ENCODE results near the gene SESN2.
A peak's percentile ranks its signal among the peaks of the same experiment; 100 is the strongest.

The SESN2 gene, protein sequence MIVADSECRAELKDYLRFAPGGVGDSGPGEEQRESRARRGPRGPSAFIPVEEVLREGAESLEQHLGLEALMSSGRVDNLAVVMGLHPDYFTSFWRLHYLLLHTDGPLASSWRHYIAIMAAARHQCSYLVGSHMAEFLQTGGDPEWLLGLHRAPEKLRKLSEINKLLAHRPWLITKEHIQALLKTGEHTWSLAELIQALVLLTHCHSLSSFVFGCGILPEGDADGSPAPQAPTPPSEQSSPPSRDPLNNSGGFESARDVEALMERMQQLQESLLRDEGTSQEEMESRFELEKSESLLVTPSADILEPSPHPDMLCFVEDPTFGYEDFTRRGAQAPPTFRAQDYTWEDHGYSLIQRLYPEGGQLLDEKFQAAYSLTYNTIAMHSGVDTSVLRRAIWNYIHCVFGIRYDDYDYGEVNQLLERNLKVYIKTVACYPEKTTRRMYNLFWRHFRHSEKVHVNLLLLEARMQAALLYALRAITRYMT

GRCh38 chr1:28259252-28259933 lies at the start of gene SESN2:
TSS of gene SESN2 (plus strand) at chr1:28259518. CDS start at chr1:28259848, 330 bp downstream.
- Histone ChIP-seq H3K9ac (ENCODE audit: low read length) (peak within 1 kb of the TSS; percentile 99), H3K9me3 (ENCODE audit: control insufficient read depth, low read length) (no peaks in the 10 kb centered on the region), H3K36me3 (ENCODE audit: control insufficient read depth, insufficient read depth, low read length, severe bottlenecking) (no peaks in the 10 kb centered on the region), H3K4me3 (ENCODE audit: low read length) (peak within 1 kb of the TSS; percentile 91), H3K27me3 (replicated peaks; ENCODE audit: control insufficient read depth, insufficient read depth, low read length) (no peaks in the 10 kb centered on the region), H3K4me1 (ENCODE audit: control insufficient read depth, insufficient read depth, low read length) (peaks cover 38% of the 10 kb centered on the region)
- DNase-seq (ENCODE audit: low read depth): peak; percentile 100

DNA sequence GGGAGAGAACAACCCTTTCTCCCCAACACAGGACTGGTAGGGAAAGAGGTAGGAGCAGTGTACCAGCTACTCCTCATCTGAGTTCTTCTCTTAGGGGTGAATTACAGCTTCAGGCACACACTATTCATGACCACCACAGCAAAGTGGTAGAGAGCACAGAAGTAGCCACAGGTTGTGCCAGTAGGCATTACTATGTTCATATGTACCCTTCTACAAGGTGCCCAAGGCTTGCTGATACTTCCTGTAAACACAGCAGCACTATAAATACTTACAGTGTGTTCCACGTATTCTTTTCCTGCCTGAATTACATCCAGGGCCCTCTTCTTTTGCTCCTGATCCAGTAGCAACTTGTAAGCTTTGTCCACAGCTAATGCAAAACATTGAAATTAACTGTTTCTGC lies 49.6 kb upstream of the SESN2 start:
- no peaks in the 10 kb centered on the region for H3K27me3 ChIP-seq (replicated peaks; ENCODE audit: control insufficient read depth, insufficient read depth, low read length)
- H3K9me3 ChIP-seq (ENCODE audit: control insufficient read depth, low read length): no peaks in the 10 kb centered on the region
- H3K4me3 ChIP-seq (ENCODE audit: low read length): no peak overlapping the region
- no peaks in the 10 kb centered on the region for H3K4me1 ChIP-seq (ENCODE audit: control insufficient read depth, insufficient read depth, low read length)
- H3K9ac ChIP-seq (ENCODE audit: low read length): no peak overlapping the region
- DNase-seq (ENCODE audit: low read depth): no peak
- peaks cover 80% of the 10 kb centered on the region for H3K36me3 ChIP-seq (ENCODE audit: control insufficient read depth, insufficient read depth, low read length, severe bottlenecking)

GRCh38 chr1:28213315-28213714 lies 46.0 kb upstream of the SESN2 start:
- no peaks in the 10 kb centered on the region for H3K9me3 ChIP-seq (ENCODE audit: control insufficient read depth, low read length)
- no peak overlapping the region for H3K9ac ChIP-seq (ENCODE audit: low read length)
- H3K27me3 ChIP-seq (replicated peaks; ENCODE audit: control insufficient read depth, insufficient read depth, low read length): no peaks in the 10 kb centered on the region
- H3K4me1 ChIP-seq (ENCODE audit: control insufficient read depth, insufficient read depth, low read length): no peaks in the 10 kb centered on the region
- H3K36me3 ChIP-seq (ENCODE audit: control insufficient read depth, insufficient read depth, low read length, severe bottlenecking): peaks cover 54% of the 10 kb centered on the region
- H3K4me3 ChIP-seq (ENCODE audit: low read length): no peak overlapping the region
- no peak for DNase-seq (ENCODE audit: low read depth)

- H3K27me3 ChIP-seq (replicated peaks; ENCODE audit: control insufficient read depth, insufficient read depth, low read length): no peaks in the 10 kb centered on the region
- no peak for DNase-seq (ENCODE audit: low read depth)
- no peaks in the 10 kb centered on the region for H3K9me3 ChIP-seq (ENCODE audit: control insufficient read depth, low read length)
- H3K36me3 ChIP-seq (ENCODE audit: control insufficient read depth, insufficient read depth, low read length, severe bottlenecking): peaks cover 54% of the 10 kb centered on the region
- H3K4me1 ChIP-seq (ENCODE audit: control insufficient read depth, insufficient read depth, low read length): peaks cover 21% of the 10 kb centered on the region
- H3K4me3 ChIP-seq (ENCODE audit: low read length): no peak overlapping the region
- no peak overlapping the region for H3K9ac ChIP-seq (ENCODE audit: low read length)
Measured at GRCh38 chr1:28229089-28229488, 30.2 kb upstream of the SESN2 start.

DNA sequence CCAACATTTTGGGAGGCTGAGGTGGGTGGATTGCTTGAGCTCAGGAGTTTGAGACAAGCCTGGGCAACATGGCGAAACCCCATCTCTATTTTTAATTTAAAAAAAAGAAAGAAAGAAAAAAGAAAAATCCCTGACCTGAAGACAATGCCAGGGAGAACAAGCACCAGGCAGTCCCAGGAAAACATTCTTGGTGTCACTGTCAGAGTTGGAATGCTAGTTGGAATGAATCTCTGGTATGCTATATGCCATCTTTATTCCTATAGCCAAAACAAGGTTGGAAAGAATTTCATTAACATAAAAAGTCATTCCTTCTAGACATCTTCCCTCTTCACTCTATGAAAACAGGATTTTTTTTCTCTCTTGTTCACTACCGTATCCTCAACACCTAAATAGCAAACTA lies 29.3 kb upstream of the SESN2 start:
- H3K4me3 ChIP-seq (ENCODE audit: low read length): no peak overlapping the region
- no peak overlapping the region for H3K9ac ChIP-seq (ENCODE audit: low read length)
- peaks cover 21% of the 10 kb centered on the region for H3K4me1 ChIP-seq (ENCODE audit: control insufficient read depth, insufficient read depth, low read length)
- no peak for DNase-seq (ENCODE audit: low read depth)
- peaks cover 47% of the 10 kb centered on the region for H3K36me3 ChIP-seq (ENCODE audit: control insufficient read depth, insufficient read depth, low read length, severe bottlenecking)
- no peaks in the 10 kb centered on the region for H3K9me3 ChIP-seq (ENCODE audit: control insufficient read depth, low read length)
- H3K27me3 ChIP-seq (replicated peaks; ENCODE audit: control insufficient read depth, insufficient read depth, low read length): no peaks in the 10 kb centered on the region

DNA sequence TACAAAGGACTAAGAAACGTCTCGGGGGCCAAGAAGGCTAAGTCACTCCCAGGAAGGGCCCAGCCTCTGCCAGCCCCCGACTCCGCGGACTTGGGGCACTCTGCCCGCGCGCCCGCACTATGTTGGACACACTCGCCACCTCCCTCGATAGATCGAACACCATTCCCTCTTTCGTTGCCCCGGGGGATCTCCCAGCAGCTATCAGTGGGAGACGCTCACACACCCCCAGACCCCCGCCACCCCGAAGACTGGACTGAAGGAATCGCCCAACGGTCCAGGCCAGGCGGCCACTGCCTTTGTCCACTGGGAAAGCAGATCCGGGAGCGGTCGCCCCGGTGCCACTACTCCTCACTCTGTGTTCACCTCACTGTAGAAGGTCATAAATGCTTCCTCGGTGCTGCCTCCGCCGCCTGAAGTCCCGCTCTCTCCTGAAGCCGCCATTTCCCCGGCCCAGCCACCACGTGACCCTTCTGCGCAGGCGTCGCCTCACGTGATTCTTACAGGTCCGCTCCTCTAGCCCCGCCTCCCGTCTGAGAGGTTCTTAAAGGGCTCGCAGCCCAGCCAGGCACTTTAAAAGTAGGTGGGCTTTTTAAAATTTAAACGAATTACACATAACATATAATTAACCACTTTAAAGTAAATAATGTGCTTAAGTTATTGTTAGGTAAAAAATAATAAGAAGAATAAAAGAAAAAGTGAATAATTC lies 26.6 kb upstream of the SESN2 start, which contains the start of gene DNAJC8:
DNAJC8 (minus strand) TSS at position 472 of the 706 bp plus-strand sequence; CDS start at position 441, 31 bp downstream.
- no peaks in the 10 kb centered on the region for H3K27me3 ChIP-seq (replicated peaks; ENCODE audit: control insufficient read depth, insufficient read depth, low read length)
- peaks cover 20% of the 10 kb centered on the region for H3K36me3 ChIP-seq (ENCODE audit: control insufficient read depth, insufficient read depth, low read length, severe bottlenecking)
- peak; percentile 99 for DNase-seq (ENCODE audit: low read depth)
- peaks cover 32% of the 10 kb centered on the region for H3K4me1 ChIP-seq (ENCODE audit: control insufficient read depth, insufficient read depth, low read length)
- peak within 1 kb of the TSS; percentile 94 for H3K9ac ChIP-seq (ENCODE audit: low read length)
- H3K4me3 ChIP-seq (ENCODE audit: low read length): peak within 1 kb of the TSS; percentile 93
- no peaks in the 10 kb centered on the region for H3K9me3 ChIP-seq (ENCODE audit: control insufficient read depth, low read length)

GRCh38 chr1:28233264-28233606 lies 26.1 kb upstream of the SESN2 start:
- peaks cover 32% of the 10 kb centered on the region for H3K4me1 ChIP-seq (ENCODE audit: control insufficient read depth, insufficient read depth, low read length)
- H3K36me3 ChIP-seq (ENCODE audit: control insufficient read depth, insufficient read depth, low read length, severe bottlenecking): peaks cover 15% of the 10 kb centered on the region
- no peaks in the 10 kb centered on the region for H3K27me3 ChIP-seq (replicated peaks; ENCODE audit: control insufficient read depth, insufficient read depth, low read length)
- H3K9me3 ChIP-seq (ENCODE audit: control insufficient read depth, low read length): no peaks in the 10 kb centered on the region
- peak overlapping the region; percentile 94 for H3K9ac ChIP-seq (ENCODE audit: low read length)
- DNase-seq (ENCODE audit: low read depth): no peak
- H3K4me3 ChIP-seq (ENCODE audit: low read length): peak overlapping the region; percentile 93

DNA sequence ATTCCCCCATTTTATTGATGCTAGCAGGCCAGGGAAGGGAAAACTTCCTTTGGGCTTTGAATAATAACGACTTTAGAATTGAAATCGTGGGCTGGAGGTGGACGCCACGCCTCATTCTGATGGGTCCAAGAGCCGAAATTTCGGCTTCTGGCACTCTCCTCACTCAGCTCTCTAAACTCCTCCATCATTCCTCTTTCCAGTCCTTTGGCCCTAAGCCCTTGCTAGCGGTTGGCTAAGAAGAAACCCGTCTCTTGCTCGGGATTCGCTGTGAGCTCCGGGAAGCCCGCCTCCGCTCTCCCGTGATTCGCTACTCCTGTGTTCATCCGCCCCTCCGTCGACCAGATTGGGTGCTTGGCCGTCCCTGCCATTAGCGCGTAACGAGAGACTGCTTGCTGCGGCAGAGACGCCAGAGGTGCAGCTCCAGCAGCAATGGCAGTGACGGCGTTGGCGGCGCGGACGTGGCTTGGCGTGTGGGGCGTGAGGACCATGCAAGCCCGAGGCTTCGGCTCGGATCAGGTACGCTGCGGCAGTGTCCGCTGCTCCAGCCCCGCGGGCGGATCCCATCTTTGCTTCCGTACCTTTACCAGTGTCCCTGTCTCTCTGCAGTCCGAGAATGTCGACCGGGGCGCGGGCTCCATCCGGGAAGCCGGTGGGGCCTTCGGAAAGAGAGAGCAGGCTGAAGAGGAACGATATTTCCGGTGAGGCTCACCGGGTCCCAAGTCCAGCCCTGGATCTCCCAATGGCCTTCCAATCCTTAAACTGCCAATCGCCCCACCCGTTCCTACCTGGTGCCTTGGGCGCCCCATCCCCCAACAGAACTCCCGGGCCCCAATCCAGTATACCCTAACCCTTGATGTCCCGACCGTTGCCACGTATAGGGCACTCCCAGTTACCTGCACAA lies 23.3 kb upstream of the SESN2 start, which contains the start of gene ATP5IF1:
ATP5IF1 (plus strand) TSS at position 370 of the 901 bp plus-strand sequence; CDS start at position 430, 60 bp downstream.
- Histone ChIP-seq H3K27me3 (replicated peaks; ENCODE audit: control insufficient read depth, insufficient read depth, low read length) (no peaks in the 10 kb centered on the region), H3K9me3 (ENCODE audit: control insufficient read depth, low read length) (no peaks in the 10 kb centered on the region), H3K9ac (ENCODE audit: low read length) (peak within 1 kb of the TSS; percentile 96), H3K36me3 (ENCODE audit: control insufficient read depth, insufficient read depth, low read length, severe bottlenecking) (no peaks in the 10 kb centered on the region), H3K4me3 (ENCODE audit: low read length) (peak within 1 kb of the TSS; percentile 98), H3K4me1 (ENCODE audit: control insufficient read depth, insufficient read depth, low read length) (peaks cover 26% of the 10 kb centered on the region)
- DNase-seq (ENCODE audit: low read depth): peak; percentile 99

GRCh38 chr1:28236656-28237322 lies 22.5 kb upstream of the SESN2 start:
- Histone ChIP-seq H3K4me1 (ENCODE audit: control insufficient read depth, insufficient read depth, low read length) (peaks cover 19% of the 10 kb centered on the region), H3K9me3 (ENCODE audit: control insufficient read depth, low read length) (no peaks in the 10 kb centered on the region), H3K27me3 (replicated peaks; ENCODE audit: control insufficient read depth, insufficient read depth, low read length) (no peaks in the 10 kb centered on the region), H3K9ac (ENCODE audit: low read length) (peak overlapping the region; percentile 96), H3K4me3 (ENCODE audit: low read length) (peak overlapping the region; percentile 98), H3K36me3 (ENCODE audit: control insufficient read depth, insufficient read depth, low read length, severe bottlenecking) (no peaks in the 10 kb centered on the region)
- peak; percentile 22 for DNase-seq (ENCODE audit: low read depth)

DNA sequence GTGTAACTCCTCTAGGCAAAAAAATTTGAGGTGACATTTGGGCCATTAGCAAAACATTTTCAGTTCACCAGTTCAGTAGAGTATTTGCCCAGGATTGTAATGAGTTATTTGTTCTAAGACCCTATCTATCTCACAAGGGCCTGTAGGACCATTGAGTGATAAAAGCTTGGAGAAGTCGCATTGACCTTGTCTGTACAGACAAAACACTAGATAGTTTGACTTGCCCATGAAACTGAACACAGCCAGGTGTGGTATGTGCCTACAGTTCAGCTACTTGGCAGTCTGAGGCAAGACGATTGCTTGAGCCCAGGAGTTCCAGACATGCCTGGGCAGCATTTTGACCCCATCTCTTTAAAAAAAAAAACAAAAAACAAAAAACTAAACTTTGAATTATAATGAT lies 20.3 kb upstream of the SESN2 start:
- no peak overlapping the region for H3K9ac ChIP-seq (ENCODE audit: low read length)
- no peaks in the 10 kb centered on the region for H3K36me3 ChIP-seq (ENCODE audit: control insufficient read depth, insufficient read depth, low read length, severe bottlenecking)
- no peaks in the 10 kb centered on the region for H3K9me3 ChIP-seq (ENCODE audit: control insufficient read depth, low read length)
- no peak for DNase-seq (ENCODE audit: low read depth)
- peaks cover 11% of the 10 kb centered on the region for H3K4me1 ChIP-seq (ENCODE audit: control insufficient read depth, insufficient read depth, low read length)
- no peak overlapping the region for H3K4me3 ChIP-seq (ENCODE audit: low read length)
- H3K27me3 ChIP-seq (replicated peaks; ENCODE audit: control insufficient read depth, insufficient read depth, low read length): no peaks in the 10 kb centered on the region

Data from adipocyte (in vitro differentiated cells).